Lower leg skin (tissue), 3 donors: ENCODE data around the gene TMEM154.

Experiments used
- POLR2A ChIP-seq, 2 donors: fragments of 450-650 bp; IDR thresholded peaks; one replicate each; pipeline ENCODE4 v1.6.1; 2016 to 2017; ENCODE audit warnings: antibody characterized with exemption in 2 of 2, mild to moderate bottlenecking in 1 of 2, moderate library complexity in 1 of 2
- TF ChIP-seq, protein P1 (sequence below), 3 donors: fragments of 450-650 bp; IDR thresholded peaks; one replicate each; pipeline ENCODE4 v1.5.1; 2016; ENCODE audit warnings: antibody characterized with exemption in 3 of 3, mild to moderate bottlenecking in 3 of 3, moderate library complexity in 2 of 3

GRCh38 chr4:152657657-152658056 lies 22.1 kb downstream of the TMEM154 start:
- TF ChIP-seq, protein P1, sequence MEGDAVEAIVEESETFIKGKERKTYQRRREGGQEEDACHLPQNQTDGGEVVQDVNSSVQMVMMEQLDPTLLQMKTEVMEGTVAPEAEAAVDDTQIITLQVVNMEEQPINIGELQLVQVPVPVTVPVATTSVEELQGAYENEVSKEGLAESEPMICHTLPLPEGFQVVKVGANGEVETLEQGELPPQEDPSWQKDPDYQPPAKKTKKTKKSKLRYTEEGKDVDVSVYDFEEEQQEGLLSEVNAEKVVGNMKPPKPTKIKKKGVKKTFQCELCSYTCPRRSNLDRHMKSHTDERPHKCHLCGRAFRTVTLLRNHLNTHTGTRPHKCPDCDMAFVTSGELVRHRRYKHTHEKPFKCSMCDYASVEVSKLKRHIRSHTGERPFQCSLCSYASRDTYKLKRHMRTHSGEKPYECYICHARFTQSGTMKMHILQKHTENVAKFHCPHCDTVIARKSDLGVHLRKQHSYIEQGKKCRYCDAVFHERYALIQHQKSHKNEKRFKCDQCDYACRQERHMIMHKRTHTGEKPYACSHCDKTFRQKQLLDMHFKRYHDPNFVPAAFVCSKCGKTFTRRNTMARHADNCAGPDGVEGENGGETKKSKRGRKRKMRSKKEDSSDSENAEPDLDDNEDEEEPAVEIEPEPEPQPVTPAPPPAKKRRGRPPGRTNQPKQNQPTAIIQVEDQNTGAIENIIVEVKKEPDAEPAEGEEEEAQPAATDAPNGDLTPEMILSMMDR (IDR thresholded peaks at IDR 0.05) = no peak
- no peak for TF ChIP-seq POLR2A (IDR thresholded peaks at IDR 0.05)
